ENCODE data around the gene SH3YL1. TPM values are rescaled to one million over a fixed set of nuclear protein-coding genes. Genes with fewer than 3 reads are reported as not detected.

The SH3YL1 gene
- total and polyA plus RNA-seq, 2 experiments from 2014 or later = 35.6 to 45.8 TPM

- DNase-seq (ENCODE audit: low spot score) = no peak
- H4K20me1 ChIP-seq (replicated peaks; ENCODE audit: insufficient read depth) = peaks cover 21% of the 10 kb centered on the region
- peaks cover 6% of the 10 kb centered on the region for H3K27me3 Mint-ChIP-seq (ENCODE audit: insufficient read depth, low read depth, poor library complexity)
- no peak overlapping the region for H3K4me3 ChIP-seq
- H3K9me2 ChIP-seq (ENCODE audit: insufficient read depth) = no peaks in the 10 kb centered on the region
- peaks cover 57% of the 10 kb centered on the region for H3K36me3 Mint-ChIP-seq (ENCODE audit: low read depth)
- H3K27me3 ChIP-seq (ENCODE audit: insufficient read depth) = peaks cover 1% of the 10 kb centered on the region
- H3K36me3 ChIP-seq (ENCODE audit: insufficient read depth) = peaks cover 32% of the 10 kb centered on the region
- peaks cover 31% of the 10 kb centered on the region for H3K4me1 ChIP-seq (ENCODE audit: insufficient read depth)
- no peak for ATAC-seq
- no peaks in the 10 kb centered on the region for H3K9me3 Mint-ChIP-seq
- H3K79me2 ChIP-seq (replicated peaks; ENCODE audit: insufficient read depth) = peaks cover 36% of the 10 kb centered on the region
- H3K4me3 Mint-ChIP-seq = no peak overlapping the region
- H3K27ac Mint-ChIP-seq = no peak overlapping the region
- H3F3A ChIP-seq (replicated peaks; ENCODE audit: low read depth) = peaks cover 15% of the 10 kb centered on the region
- H3K4me1 Mint-ChIP-seq = peaks cover 29% of the 10 kb centered on the region
- no peak overlapping the region for H2AFZ ChIP-seq
- TF ChIP-seq JUNB (IDR thresholded peaks at IDR 0.05; ENCODE audit: unreplicated experiment) (no peak), ZNF331 (CRISPR knock-in tag; IDR thresholded peaks at IDR 0.05; ENCODE audit: low read depth) (no peak), POLR2AphosphoS5 (IDR thresholded peaks at IDR 0.05; ENCODE audit: low read depth) (no peak), CREB1 (CRISPR knock-in tag; IDR thresholded peaks at IDR 0.05; ENCODE audit: low read depth) (no peak), ZNF114 (CRISPR knock-in tag; IDR thresholded peaks at IDR 0.05) (no peak), ZNF462 (CRISPR knock-in tag; IDR thresholded peaks at IDR 0.05) (no peak), STAT1 (IDR thresholded peaks at IDR 0.05; ENCODE audit: unreplicated experiment) (no peak), REST (IDR thresholded peaks at IDR 0.05; ENCODE audit: unreplicated experiment) (no peak)
- H3K27ac ChIP-seq (ENCODE audit: low read depth) = no peak overlapping the region
- no peak overlapping the region for H3K4me2 ChIP-seq
Measured at GRCh38 chr2:280650-281110, 16.8 kb upstream of the SH3YL1 start.
